Activated CD4-positive, CD25-positive, alpha-beta regulatory T cell treated with anti-CD3 and anti-CD28 coated beads, Interleukin-2, amount 50 U/mL, for 24 hours (primary cell): ENCODE data around the gene PPP2R3A.
"Not testable (repeated sequence)": the region's sequence is repeated elsewhere in the genome, so short reads cannot be mapped to it uniquely, and the experiment has no call there.

Experiments used
- ATAC-seq, 2 donors: fragments of 150-1000 bp; cut with Tn5 transposase; one replicate each; pipeline ENCODE4 v1.10.0; 2021; ENCODE audit warnings: mild to moderate bottlenecking in 1 of 2, moderate library complexity in 1 of 2

Gene PPP2R3A

GRCh38 chr3:136105044-136105443 lies 139.5 kb downstream of the PPP2R3A start:
- no peak for ATAC-seq

GRCh38 chr3:136106101-136106500 lies 140.6 kb downstream of the PPP2R3A start:
- ATAC-seq, result no peak

GRCh38 chr3:136109499-136109898 lies 144.0 kb downstream of the PPP2R3A start:
- peak in 1 of 2 donors; percentile 45 for ATAC-seq

GRCh38 chr3:136110481-136110880 lies 145.0 kb downstream of the PPP2R3A start:
- no peak for ATAC-seq

GRCh38 chr3:136114421-136114820 lies 148.9 kb downstream of the PPP2R3A start:
- no peak for ATAC-seq

GRCh38 chr3:136119332-136119731 lies 153.8 kb downstream of the PPP2R3A start:
- not testable (repeated sequence) for ATAC-seq

- ATAC-seq, result not testable (repeated sequence)
These were observed 154.3 kb downstream of the PPP2R3A start for GRCh38 chr3:136119783-136120182.

GRCh38 chr3:136120373-136121348 lies 155.1 kb downstream of the PPP2R3A start:
- no peak for ATAC-seq

GRCh38 chr3:136122006-136122405 lies 156.5 kb downstream of the PPP2R3A start:
- ATAC-seq, result no peak

- ATAC-seq, result not testable (repeated sequence)
These were observed 166.1 kb downstream of the PPP2R3A start for GRCh38 chr3:136131647-136132046.

- ATAC-seq, result no peak
These were observed 168.6 kb downstream of the PPP2R3A start for GRCh38 chr3:136134091-136134490.

- ATAC-seq, result no peak
These were observed 169.7 kb downstream of the PPP2R3A start for GRCh38 chr3:136135039-136135802.

- ATAC-seq, result no peak
These were observed 170.9 kb downstream of the PPP2R3A start for GRCh38 chr3:136136454-136136853.

- no peak for ATAC-seq
These were observed 175.8 kb downstream of the PPP2R3A start for GRCh38 chr3:136141291-136141785.

- ATAC-seq, result no peak
These were observed 176.4 kb downstream of the PPP2R3A start for GRCh38 chr3:136141891-136142290.

GRCh38 chr3:136142592-136142991 lies 177.1 kb downstream of the PPP2R3A start:
- ATAC-seq, result peak; percentile 90 to 93

- ATAC-seq, result not testable (repeated sequence)
These were observed 178.9 kb downstream of the PPP2R3A start for GRCh38 chr3:136144397-136144796.

- ATAC-seq, result no peak
These were observed 181.6 kb downstream of the PPP2R3A start for GRCh38 chr3:136146981-136147729.

- peak; percentile 28 to 57 for ATAC-seq
These were observed 184.1 kb downstream of the PPP2R3A start for GRCh38 chr3:136149667-136150066.

GRCh38 chr3:136151219-136151618 lies 185.7 kb downstream of the PPP2R3A start:
- ATAC-seq, result no peak

GRCh38 chr3:136152176-136152843 lies 186.8 kb downstream of the PPP2R3A start:
- ATAC-seq, result no peak

- no peak for ATAC-seq
These were observed 187.4 kb downstream of the PPP2R3A start for GRCh38 chr3:136152963-136153362.
